DOHH2 (cell line): ENCODE data around the gene REEP1.

Experiments used
- H3F3A ChIP-seq: fragments of 200-600 bp; sonication (generic), shearing (Covaris generic); 2 replicates; pipeline ENCODE4 v1.6.0; 2016; ENCODE audit warnings: antibody characterized with exemption, mild to moderate bottlenecking; ENCODE audit not compliant: control insufficient read depth, insufficient read depth
- H3K27ac ChIP-seq: fragments of 200-600 bp; sonication (generic); 2 replicates; pipeline ENCODE4 v1.5.1; 2014; ENCODE audit warnings: low read depth, mild to moderate bottlenecking, low read length, moderate library complexity
- H3K27me3 ChIP-seq: fragments of 200-600 bp; sonication (generic); 2 replicates; pipeline ENCODE4 v1.6.1; 2014; ENCODE audit warnings: mild to moderate bottlenecking, low read length, mixed read lengths; ENCODE audit not compliant: control insufficient read depth
- H3K36me3 ChIP-seq: fragments of 200-600 bp; sonication (generic); 2 replicates; pipeline ENCODE4 v1.6.1; 2014; ENCODE audit warnings: mild to moderate bottlenecking, low read length, moderate library complexity, mixed read lengths; ENCODE audit not compliant: control insufficient read depth
- H3K4me1 ChIP-seq: fragments of 200-600 bp; sonication (generic); 2 replicates; pipeline ENCODE4 v1.6.1; 2014; ENCODE audit warnings: mild to moderate bottlenecking, low read length, mixed read lengths; ENCODE audit not compliant: control insufficient read depth
- H3K4me2 ChIP-seq: fragments of 200-600 bp; sonication (generic); 2 replicates; pipeline ENCODE4 v1.6.0; 2014; ENCODE audit warnings: mild to moderate bottlenecking, low read length, moderate library complexity
- H3K4me3 ChIP-seq: fragments of 200-600 bp; sonication (generic); 2 replicates; pipeline ENCODE4 v1.5.1; 2014; ENCODE audit warnings: mild to moderate bottlenecking, low read length, mixed read lengths
- H3K79me2 ChIP-seq: fragments of 200-600 bp; sonication (generic); 2 replicates; pipeline ENCODE4 v1.6.1; 2014; ENCODE audit warnings: mild to moderate bottlenecking, low read length, mixed read lengths; ENCODE audit not compliant: control insufficient read depth
- H3K9me2 ChIP-seq: fragments of 200-600 bp; sonication (generic); replicated peaks from 2 replicates; pipeline ENCODE4 v1.6.1; 2014; ENCODE audit warnings: mild to moderate bottlenecking, low read length, mixed read lengths; ENCODE audit not compliant: control insufficient read depth
- H3K9me3 ChIP-seq: fragments of 200-600 bp; sonication (generic); 2 replicates; pipeline ENCODE4 v1.6.1; 2014; ENCODE audit warnings: antibody characterized with exemption, low read length, mixed read lengths; ENCODE audit not compliant: control insufficient read depth, insufficient read depth
- H4K20me1 ChIP-seq: fragments of 200-600 bp; sonication (generic); 2 replicates; pipeline ENCODE4 v1.6.0; 2014; ENCODE audit warnings: low read depth, mild to moderate bottlenecking, antibody characterized with exemption, low read length, moderate library complexity; ENCODE audit not compliant: control insufficient read depth, insufficient read depth
- CTCF ChIP-seq: fragments of 200-600 bp; sonication (generic); IDR thresholded peaks from one replicate; pipeline ENCODE4 v1.5.1; 2014; ENCODE audit warnings: antibody characterized with exemption, mild to moderate bottlenecking, low read depth, low read length; ENCODE audit not compliant: poor library complexity, severe bottlenecking
- EZH2phosphoT487 ChIP-seq: fragments of 200-600 bp; sonication (generic); IDR thresholded peaks from 2 replicates; pipeline ENCODE4 v1.6.1; 2017; ENCODE audit warnings: borderline replicate concordance, mild to moderate bottlenecking, antibody characterized with exemption, low read length, moderate library complexity, mixed read lengths

REEP1 gene

GRCh38 chr2:86285981-86286380, 51.4 kb downstream of the REEP1 start:
- no peaks in the 10 kb centered on the region for H3F3A ChIP-seq
- H3K4me3 ChIP-seq = no peak overlapping the region
- TF ChIP-seq EZH2phosphoT487 = no peak
- no peak for TF ChIP-seq CTCF
- no peaks in the 10 kb centered on the region for H3K4me1 ChIP-seq
- no peaks in the 10 kb centered on the region for H4K20me1 ChIP-seq
- H3K9me3 ChIP-seq = no peaks in the 10 kb centered on the region
- H3K36me3 ChIP-seq = no peaks in the 10 kb centered on the region
- no peak overlapping the region for H3K27ac ChIP-seq
- no peaks in the 10 kb centered on the region for H3K9me2 ChIP-seq
- H3K79me2 ChIP-seq = no peaks in the 10 kb centered on the region
- H3K4me2 ChIP-seq = no peak overlapping the region
- peaks cover 24% of the 10 kb centered on the region for H3K27me3 ChIP-seq

- no peak overlapping the region for H3K27ac ChIP-seq
- no peaks in the 10 kb centered on the region for H3K4me1 ChIP-seq
- no peaks in the 10 kb centered on the region for H3F3A ChIP-seq
- no peak overlapping the region for H3K4me2 ChIP-seq
- H4K20me1 ChIP-seq = no peaks in the 10 kb centered on the region
- H3K79me2 ChIP-seq = no peaks in the 10 kb centered on the region
- H3K9me3 ChIP-seq = no peaks in the 10 kb centered on the region
- TF ChIP-seq EZH2phosphoT487 (no peak), CTCF (no peak)
- H3K4me3 ChIP-seq = no peak overlapping the region
- H3K36me3 ChIP-seq = no peaks in the 10 kb centered on the region
- peaks cover 21% of the 10 kb centered on the region for H3K27me3 ChIP-seq
- H3K9me2 ChIP-seq = no peaks in the 10 kb centered on the region
These were observed 51.9 kb downstream of the REEP1 start for GRCh38 chr2:86285571-86285970.

- H3K9me2 ChIP-seq = no peaks in the 10 kb centered on the region
- H3K4me3 ChIP-seq = no peak overlapping the region
- H3K4me1 ChIP-seq = no peaks in the 10 kb centered on the region
- no peak overlapping the region for H3K4me2 ChIP-seq
- H3K27ac ChIP-seq = no peak overlapping the region
- H3K79me2 ChIP-seq = no peaks in the 10 kb centered on the region
- H4K20me1 ChIP-seq = no peaks in the 10 kb centered on the region
- H3K27me3 ChIP-seq = peaks cover 21% of the 10 kb centered on the region
- no peaks in the 10 kb centered on the region for H3K36me3 ChIP-seq
- H3K9me3 ChIP-seq = no peaks in the 10 kb centered on the region
- H3F3A ChIP-seq = no peaks in the 10 kb centered on the region
- no peak for TF ChIP-seq EZH2phosphoT487
- TF ChIP-seq CTCF = no peak
These were observed 52.4 kb downstream of the REEP1 start for GRCh38 chr2:86284987-86285386.

- Histone ChIP-seq H3K27ac (no peak overlapping the region), H4K20me1 (no peaks in the 10 kb centered on the region), H3K36me3 (no peaks in the 10 kb centered on the region), H3K9me2 (no peaks in the 10 kb centered on the region), H3K9me3 (no peaks in the 10 kb centered on the region), H3K4me2 (no peak overlapping the region), H3F3A (no peaks in the 10 kb centered on the region), H3K4me3 (no peak overlapping the region), H3K27me3 (peaks cover 25% of the 10 kb centered on the region), H3K4me1 (no peaks in the 10 kb centered on the region), H3K79me2 (no peaks in the 10 kb centered on the region)
- TF ChIP-seq EZH2phosphoT487 = no peak
- no peak for TF ChIP-seq CTCF
These were observed 53.0 kb downstream of the REEP1 start for GRCh38 chr2:86284401-86284841.
